ENCODE data around the gene ACP7. TPM values are rescaled to one million over a fixed set of nuclear protein-coding genes. Genes with fewer than 3 reads are reported as not detected.

The ACP7 gene
- total and polyA plus RNA-seq, 9 of the 15 experiments (the other 6 are each of a cell fraction or from before 2014, with no cell fraction given): not detected

DNA sequence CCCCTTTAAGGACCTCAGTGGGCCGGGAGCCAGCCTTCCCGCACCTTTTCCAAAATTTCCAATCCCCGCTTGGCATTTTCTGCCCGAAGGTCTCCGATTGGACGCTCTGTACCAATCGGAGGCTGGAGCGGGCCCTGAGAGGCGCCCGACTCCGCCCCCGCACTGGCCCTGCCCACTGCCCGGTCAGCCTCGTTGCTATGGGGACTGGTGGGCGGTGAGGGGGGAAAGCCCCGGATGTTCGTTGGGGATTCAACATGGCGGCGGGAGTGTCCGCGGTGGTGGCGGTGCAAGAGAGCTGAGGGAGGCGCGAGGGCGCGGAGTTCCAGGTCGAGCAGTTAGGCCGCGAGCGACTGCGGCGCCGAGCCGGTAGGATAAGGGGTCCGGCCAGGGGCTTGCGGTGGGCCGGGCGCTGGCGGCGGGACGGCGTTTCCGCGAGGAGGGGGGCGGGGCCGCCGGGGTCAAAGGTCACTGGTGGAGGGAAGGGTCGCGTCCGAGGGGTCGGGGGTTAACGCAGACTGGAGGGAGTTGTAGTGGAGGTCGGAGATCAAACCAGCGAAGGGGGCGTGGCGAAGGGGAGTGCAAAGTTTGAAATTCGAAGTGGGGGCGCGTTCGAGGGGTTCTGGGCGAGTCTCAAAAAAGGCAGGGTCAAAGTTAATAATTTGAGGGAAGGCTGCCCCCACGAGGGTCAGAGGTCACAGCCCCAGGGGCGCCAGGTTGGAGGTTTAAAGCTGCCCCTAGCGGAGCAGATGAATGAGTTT is 41.6 kb downstream of the ACP7 start, which contains the start of gene PAK4 (continued):
- TF ChIP-seq, protein P1, sequence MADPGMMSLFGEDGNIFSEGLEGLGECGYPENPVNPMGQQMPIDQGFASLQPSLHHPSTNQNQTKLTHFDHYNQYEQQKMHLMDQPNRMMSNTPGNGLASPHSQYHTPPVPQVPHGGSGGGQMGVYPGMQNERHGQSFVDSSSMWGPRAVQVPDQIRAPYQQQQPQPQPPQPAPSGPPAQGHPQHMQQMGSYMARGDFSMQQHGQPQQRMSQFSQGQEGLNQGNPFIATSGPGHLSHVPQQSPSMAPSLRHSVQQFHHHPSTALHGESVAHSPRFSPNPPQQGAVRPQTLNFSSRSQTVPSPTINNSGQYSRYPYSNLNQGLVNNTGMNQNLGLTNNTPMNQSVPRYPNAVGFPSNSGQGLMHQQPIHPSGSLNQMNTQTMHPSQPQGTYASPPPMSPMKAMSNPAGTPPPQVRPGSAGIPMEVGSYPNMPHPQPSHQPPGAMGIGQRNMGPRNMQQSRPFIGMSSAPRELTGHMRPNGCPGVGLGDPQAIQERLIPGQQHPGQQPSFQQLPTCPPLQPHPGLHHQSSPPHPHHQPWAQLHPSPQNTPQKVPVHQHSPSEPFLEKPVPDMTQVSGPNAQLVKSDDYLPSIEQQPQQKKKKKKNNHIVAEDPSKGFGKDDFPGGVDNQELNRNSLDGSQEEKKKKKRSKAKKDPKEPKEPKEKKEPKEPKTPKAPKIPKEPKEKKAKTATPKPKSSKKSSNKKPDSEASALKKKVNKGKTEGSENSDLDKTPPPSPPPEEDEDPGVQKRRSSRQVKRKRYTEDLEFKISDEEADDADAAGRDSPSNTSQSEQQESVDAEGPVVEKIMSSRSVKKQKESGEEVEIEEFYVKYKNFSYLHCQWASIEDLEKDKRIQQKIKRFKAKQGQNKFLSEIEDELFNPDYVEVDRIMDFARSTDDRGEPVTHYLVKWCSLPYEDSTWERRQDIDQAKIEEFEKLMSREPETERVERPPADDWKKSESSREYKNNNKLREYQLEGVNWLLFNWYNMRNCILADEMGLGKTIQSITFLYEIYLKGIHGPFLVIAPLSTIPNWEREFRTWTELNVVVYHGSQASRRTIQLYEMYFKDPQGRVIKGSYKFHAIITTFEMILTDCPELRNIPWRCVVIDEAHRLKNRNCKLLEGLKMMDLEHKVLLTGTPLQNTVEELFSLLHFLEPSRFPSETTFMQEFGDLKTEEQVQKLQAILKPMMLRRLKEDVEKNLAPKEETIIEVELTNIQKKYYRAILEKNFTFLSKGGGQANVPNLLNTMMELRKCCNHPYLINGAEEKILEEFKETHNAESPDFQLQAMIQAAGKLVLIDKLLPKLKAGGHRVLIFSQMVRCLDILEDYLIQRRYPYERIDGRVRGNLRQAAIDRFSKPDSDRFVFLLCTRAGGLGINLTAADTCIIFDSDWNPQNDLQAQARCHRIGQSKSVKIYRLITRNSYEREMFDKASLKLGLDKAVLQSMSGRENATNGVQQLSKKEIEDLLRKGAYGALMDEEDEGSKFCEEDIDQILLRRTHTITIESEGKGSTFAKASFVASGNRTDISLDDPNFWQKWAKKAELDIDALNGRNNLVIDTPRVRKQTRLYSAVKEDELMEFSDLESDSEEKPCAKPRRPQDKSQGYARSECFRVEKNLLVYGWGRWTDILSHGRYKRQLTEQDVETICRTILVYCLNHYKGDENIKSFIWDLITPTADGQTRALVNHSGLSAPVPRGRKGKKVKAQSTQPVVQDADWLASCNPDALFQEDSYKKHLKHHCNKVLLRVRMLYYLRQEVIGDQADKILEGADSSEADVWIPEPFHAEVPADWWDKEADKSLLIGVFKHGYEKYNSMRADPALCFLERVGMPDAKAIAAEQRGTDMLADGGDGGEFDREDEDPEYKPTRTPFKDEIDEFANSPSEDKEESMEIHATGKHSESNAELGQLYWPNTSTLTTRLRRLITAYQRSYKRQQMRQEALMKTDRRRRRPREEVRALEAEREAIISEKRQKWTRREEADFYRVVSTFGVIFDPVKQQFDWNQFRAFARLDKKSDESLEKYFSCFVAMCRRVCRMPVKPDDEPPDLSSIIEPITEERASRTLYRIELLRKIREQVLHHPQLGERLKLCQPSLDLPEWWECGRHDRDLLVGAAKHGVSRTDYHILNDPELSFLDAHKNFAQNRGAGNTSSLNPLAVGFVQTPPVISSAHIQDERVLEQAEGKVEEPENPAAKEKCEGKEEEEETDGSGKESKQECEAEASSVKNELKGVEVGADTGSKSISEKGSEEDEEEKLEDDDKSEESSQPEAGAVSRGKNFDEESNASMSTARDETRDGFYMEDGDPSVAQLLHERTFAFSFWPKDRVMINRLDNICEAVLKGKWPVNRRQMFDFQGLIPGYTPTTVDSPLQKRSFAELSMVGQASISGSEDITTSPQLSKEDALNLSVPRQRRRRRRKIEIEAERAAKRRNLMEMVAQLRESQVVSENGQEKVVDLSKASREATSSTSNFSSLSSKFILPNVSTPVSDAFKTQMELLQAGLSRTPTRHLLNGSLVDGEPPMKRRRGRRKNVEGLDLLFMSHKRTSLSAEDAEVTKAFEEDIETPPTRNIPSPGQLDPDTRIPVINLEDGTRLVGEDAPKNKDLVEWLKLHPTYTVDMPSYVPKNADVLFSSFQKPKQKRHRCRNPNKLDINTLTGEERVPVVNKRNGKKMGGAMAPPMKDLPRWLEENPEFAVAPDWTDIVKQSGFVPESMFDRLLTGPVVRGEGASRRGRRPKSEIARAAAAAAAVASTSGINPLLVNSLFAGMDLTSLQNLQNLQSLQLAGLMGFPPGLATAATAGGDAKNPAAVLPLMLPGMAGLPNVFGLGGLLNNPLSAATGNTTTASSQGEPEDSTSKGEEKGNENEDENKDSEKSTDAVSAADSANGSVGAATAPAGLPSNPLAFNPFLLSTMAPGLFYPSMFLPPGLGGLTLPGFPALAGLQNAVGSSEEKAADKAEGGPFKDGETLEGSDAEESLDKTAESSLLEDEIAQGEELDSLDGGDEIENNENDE (IDR thresholded peaks at IDR 0.05; ENCODE audit: low read depth, low read length): no peak
- TF ChIP-seq C11orf30 (IDR thresholded peaks at IDR 0.05; ENCODE audit: low read depth): peak; percentile 74
- TF ChIP-seq, protein P2, sequence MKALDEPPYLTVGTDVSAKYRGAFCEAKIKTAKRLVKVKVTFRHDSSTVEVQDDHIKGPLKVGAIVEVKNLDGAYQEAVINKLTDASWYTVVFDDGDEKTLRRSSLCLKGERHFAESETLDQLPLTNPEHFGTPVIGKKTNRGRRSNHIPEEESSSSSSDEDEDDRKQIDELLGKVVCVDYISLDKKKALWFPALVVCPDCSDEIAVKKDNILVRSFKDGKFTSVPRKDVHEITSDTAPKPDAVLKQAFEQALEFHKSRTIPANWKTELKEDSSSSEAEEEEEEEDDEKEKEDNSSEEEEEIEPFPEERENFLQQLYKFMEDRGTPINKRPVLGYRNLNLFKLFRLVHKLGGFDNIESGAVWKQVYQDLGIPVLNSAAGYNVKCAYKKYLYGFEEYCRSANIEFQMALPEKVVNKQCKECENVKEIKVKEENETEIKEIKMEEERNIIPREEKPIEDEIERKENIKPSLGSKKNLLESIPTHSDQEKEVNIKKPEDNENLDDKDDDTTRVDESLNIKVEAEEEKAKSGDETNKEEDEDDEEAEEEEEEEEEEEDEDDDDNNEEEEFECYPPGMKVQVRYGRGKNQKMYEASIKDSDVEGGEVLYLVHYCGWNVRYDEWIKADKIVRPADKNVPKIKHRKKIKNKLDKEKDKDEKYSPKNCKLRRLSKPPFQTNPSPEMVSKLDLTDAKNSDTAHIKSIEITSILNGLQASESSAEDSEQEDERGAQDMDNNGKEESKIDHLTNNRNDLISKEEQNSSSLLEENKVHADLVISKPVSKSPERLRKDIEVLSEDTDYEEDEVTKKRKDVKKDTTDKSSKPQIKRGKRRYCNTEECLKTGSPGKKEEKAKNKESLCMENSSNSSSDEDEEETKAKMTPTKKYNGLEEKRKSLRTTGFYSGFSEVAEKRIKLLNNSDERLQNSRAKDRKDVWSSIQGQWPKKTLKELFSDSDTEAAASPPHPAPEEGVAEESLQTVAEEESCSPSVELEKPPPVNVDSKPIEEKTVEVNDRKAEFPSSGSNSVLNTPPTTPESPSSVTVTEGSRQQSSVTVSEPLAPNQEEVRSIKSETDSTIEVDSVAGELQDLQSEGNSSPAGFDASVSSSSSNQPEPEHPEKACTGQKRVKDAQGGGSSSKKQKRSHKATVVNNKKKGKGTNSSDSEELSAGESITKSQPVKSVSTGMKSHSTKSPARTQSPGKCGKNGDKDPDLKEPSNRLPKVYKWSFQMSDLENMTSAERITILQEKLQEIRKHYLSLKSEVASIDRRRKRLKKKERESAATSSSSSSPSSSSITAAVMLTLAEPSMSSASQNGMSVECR (CRISPR knock-in tag; IDR thresholded peaks at IDR 0.05): peak; percentile 98
- TF ChIP-seq DACH1 (IDR thresholded peaks at IDR 0.05; ENCODE audit: partially characterized antibody): no peak
- TF ChIP-seq, protein P3, sequence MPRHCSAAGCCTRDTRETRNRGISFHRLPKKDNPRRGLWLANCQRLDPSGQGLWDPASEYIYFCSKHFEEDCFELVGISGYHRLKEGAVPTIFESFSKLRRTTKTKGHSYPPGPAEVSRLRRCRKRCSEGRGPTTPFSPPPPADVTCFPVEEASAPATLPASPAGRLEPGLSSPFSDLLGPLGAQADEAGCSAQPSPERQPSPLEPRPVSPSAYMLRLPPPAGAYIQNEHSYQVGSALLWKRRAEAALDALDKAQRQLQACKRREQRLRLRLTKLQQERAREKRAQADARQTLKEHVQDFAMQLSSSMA (CRISPR knock-in tag; IDR thresholded peaks at IDR 0.05): peak; percentile 67; the same call in 1 of the 2 replicates
- no peak for TF ChIP-seq ZNF717 (CRISPR knock-in tag; IDR thresholded peaks at IDR 0.05)
- no peak for TF ChIP-seq ZNF274 (IDR thresholded peaks at IDR 0.05; ENCODE audit: borderline replicate concordance, low read depth, low read length)
- peak; percentile 86 to 96 (median 95) for TF ChIP-seq YY1 (IDR thresholded peaks at IDR 0.05; ENCODE audit: borderline replicate concordance in 1 of 3, control insufficient read depth in 1 of 3, extremely low read depth in 1 of 3, insufficient read depth in 3 of 3, insufficient read length in 1 of 3, insufficient replicate concordance in 2 of 3, low read depth in 1 of 3, low read length in 2 of 3)

All from K562 (cell line).